ENCODE data around the gene BMP6.

DNA sequence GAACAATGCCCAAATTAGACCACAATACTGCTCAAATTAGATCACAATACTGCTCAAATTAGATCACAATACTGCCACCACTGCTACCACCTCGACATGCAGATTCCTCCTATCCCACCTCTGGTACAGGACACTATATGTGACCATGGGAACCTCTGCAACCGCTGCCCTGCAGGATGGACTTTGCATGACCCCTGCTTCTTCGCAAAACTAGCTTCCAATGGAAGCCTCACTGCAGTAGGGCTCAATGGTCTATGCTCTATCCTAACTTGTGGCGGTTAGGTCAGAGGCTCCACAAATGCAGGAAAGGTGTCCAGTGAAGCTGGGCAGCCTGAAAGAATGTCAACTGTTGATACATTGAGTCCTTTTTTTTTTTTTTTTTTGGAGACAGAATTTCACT is 192.5 kb downstream of the BMP6 start:
- TF ChIP-seq, protein P1, sequence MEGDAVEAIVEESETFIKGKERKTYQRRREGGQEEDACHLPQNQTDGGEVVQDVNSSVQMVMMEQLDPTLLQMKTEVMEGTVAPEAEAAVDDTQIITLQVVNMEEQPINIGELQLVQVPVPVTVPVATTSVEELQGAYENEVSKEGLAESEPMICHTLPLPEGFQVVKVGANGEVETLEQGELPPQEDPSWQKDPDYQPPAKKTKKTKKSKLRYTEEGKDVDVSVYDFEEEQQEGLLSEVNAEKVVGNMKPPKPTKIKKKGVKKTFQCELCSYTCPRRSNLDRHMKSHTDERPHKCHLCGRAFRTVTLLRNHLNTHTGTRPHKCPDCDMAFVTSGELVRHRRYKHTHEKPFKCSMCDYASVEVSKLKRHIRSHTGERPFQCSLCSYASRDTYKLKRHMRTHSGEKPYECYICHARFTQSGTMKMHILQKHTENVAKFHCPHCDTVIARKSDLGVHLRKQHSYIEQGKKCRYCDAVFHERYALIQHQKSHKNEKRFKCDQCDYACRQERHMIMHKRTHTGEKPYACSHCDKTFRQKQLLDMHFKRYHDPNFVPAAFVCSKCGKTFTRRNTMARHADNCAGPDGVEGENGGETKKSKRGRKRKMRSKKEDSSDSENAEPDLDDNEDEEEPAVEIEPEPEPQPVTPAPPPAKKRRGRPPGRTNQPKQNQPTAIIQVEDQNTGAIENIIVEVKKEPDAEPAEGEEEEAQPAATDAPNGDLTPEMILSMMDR (conservative IDR thresholded peaks at IDR 0.05; ENCODE audit: low read depth, low read length), result no peak
- no peak for TF ChIP-seq EZH2 (IDR thresholded peaks at IDR 0.05; ENCODE audit: low read length, unreplicated experiment)

Data from PC-3 (cell line).